Stimulated activated CD8-positive, alpha-beta memory T cell treated with anti-CD3 and anti-CD28 coated beads, Interleukin-4, amount 100 ng/mL, for 1 hour (primary cell): ENCODE measurements around the gene B3GALT6.
"Not testable (repeated sequence)": the region's sequence is repeated elsewhere in the genome, so short reads cannot be mapped to it uniquely, and the experiment has no call there.

Experiments
- DNase-seq, 2 donors: peaks; one replicate each; pipeline ENCODE4 v3.0.0-alpha.2; 2020; ENCODE audit warnings: low read depth in 2 of 2, low spot score in 1 of 2

The B3GALT6 gene

DNA sequence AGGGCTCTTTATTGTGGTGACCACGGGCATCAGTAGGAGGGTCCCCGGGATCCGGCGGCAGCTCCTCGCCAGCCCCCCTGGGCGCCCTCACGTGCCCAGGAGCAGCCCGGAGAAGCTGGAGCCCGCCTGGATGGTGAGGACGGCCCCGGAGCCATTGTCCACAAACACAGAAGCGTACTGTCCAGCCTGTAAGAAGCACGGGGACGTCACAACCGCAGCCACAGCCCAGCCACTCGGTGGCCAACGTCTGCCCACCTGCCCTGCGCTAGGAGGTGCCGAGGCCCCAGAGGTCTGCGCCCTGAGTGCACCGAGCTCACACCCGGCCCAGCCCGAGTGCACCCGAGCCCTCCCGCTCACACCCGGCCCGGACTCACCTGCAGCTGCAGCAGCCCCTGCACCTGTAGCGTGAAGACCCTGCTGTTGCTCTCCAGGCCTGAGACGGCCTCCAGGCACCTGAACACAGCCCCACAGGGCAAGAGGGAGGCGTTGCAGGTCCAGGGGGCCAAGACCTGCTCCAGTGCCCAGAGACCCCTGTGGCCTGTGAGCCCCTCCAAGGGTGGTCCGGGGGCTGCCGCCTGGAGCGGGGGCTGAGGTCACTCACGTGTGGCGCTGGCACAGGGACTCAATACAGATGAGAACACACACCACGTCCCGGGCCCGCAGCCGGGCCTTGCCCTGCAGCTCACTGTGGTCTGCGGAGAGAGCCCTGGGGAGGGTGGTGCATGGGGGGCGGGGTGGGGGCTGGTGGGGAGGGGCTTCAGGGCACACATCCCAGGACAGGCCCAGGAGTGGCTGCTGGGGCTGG lies 10.6 kb downstream of the B3GALT6 start:
- no peak for DNase-seq

DNA sequence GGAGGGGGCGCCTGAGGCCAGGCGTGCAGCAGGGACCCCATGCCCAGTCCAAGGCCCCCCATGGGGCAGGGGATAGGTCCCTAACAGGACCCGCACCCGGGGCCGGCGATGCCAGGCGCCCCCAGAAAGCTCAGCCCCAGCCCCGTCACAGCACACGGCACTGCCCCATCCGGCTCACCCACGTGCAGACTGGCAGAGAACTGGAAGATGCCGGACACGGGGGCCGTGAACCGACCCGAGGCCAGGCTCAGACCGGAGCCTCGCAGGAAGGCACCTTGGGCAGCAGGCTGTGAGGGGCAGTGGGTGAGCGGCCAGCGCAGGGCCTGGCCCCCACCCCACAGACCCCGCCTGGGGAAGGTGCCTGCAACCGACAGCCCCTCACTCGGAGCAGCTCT lies 11.2 kb downstream of the B3GALT6 start:
- DNase-seq = no peak

DNA sequence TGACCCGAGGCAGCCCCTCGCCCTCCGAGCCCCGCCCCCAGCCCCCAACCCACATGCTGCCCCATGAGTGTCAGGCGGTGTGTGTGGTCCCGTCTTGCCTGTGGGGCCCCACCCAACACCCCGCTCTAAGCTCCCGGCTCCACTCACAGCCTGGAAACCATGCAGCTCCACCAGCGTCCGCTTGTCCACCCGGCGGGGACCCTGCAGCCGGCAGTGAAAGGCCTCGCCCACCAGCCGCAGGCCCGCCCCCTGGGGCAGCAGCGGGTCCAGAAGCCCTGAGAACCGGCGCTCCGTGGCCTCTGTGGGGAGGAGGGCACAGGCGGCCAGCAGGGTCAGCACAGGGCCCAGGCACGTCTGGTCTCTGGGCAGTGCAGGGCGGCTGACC lies 11.8 kb downstream of the B3GALT6 start:
- DNase-seq = no peak

DNA sequence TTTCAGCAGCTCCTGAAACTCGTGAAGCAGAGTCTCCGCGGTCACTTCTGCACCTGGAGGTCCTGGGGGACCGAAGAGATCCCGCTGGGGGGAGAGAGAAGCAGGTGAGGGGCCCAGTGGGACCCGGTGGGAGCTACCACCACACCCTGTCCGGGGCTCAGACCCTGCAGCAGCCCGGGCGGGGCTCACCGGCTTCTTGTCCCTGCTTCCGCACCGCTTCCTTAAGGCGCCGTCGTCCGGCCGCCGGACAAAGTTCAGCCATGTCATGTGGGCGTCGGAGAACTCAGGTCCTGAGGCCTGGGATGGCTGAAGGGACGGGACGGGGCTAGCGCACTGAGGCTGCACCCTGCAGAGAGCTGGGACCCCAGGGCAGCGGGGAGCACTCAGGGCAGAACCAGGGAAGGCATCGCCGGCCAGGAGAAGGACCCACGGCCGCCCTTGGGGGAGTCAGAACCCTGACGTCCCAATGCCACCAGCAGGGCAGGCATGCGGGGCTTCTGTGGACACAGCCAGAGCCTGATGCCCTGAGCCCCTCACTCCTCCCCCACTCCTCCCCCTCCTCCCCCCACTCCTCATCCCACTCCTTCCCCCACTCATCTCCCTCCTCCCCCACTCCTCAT lies 12.3 kb downstream of the B3GALT6 start:
- no peak for DNase-seq

DNA sequence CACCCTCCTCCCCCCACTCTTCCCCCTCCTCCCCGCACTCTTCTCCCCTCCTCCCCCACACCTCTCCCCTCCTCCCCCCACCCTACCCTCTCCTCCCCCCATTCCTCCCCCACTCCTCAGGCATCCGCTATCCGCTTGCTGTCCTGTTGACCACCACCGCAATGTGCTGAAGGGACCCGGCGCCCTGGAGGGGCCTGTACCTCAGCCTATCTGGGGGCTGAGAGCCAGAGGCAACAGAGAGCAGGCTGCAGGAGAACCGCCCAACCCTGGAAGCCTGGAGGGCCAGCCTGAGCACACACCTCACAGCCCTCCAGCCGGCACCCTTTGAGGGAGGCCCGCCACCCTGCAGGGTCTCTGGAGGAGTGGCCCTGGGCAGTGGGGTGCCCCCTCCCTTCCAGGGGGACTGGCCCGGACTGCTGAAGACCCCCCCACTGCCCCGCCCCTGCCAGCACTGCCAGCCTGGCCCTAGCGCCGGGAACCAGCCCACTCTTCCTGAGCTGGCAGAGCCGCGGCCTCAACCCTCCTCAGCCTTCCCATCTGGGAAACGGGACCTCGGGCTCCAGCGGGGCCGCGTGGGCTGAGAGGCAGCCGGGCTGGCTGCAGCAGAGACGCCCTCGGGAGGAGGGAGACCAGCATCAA lies 13.3 kb downstream of the B3GALT6 start:
- no peak for DNase-seq

DNA sequence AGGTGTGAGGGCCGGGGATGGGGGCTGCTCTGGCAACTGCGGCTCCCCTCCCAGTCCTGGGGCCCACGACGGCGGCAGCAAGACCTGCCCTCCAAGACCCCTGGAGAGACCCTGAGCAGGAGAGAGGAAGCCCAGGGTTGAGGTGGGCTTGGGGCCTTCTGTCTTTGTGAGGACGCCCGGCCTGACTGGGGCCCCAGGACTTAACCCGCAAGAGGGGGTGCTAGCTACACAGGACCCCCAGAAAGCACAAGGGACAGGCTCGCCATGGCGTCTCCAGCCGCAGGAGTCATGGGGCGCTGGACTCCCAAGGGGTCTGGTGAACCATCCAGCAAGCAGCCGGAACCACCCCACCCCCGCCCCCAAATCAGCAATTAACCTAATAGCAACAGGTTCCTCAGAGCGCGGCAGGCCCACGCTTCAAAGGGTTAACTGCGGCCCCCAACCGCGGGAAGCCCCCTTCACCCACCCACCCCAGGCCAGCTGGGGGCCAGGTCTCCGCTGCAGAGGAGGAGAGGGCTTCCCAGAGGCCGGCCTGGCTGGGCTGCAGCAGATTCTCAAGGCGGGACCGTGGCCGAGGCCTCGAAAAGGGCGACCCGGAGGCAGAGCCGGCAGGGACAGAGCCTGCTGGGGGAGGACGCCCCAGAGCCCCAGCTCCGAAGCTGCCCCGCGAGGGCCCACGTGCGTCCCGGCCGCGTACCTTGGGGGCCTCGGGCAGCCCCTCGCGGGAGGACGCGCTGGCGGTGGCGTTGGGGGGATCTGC lies 14.0 kb downstream of the B3GALT6 start:
- DNase-seq = no peak

DNA sequence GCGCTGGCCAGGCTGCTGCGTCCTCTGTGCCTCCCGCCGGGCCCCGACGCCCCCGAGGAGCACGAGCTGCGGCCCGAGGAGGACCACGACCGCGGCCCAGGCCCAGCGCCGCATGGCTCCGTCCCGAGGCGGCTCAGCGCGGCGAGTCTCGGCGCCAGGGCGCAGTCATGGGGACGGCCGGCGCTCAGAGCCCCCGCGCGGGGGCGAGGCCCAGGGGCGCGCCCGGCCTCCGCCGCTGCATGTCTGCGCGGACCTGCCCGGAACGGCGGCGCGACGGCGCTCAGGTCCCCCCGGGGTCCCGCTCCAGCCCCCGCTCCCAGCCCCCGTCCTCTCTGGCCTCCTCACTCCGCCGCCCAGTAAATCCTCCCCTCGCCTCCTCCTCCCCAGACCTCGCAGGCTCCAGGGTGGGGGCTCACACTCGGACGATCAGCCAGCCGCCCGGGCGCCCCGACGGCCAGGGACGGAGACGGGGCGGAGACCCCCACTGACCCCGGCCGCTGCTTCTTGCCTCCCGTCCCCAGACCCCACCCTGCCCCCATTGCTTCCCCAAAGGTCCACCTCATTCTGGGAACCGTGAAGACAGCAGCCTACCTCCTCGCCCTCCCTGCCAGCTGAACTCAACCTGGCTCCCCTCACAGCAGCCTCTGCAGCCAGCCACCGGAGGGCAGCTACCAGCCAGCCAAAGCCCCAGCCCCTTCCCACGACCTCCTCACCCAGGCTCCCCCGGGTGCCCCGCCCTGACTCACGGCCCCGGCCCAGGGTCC lies 14.7 kb downstream of the B3GALT6 start, which contains the start of gene C1QTNF12:
Gene C1QTNF12 (minus strand): TSS at position 146 of the 764 bp plus-strand sequence. CDS start 32 bp downstream, at position 114.
- no peak for DNase-seq

DNA sequence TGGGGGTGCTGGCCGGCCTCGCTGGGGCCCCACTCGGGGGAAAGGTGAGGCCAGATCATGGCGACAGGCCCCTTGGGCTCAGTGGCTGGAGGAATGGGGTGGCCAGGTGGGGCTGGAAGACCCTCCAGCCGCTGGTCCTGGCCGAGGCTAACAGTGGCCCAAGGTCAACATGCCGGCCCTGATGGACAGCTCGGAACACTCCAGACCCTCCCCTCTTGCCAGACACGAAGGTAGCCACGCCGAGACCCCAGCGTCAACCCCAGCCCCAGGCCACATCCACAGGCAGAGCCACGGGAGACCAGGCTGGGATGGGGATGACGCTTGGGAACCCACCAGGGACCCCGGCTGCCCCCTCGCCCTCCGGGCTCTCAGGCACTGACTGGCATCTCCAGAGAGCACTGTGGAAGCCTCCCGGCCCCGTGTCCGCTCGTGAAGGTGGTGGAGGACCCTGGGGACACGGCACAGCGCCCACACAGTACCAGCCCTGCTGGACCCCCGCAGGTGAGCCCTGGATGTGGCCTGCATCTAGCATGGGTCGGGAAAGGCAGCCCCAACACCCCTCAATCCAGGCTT lies 15.4 kb downstream of the B3GALT6 start:
- DNase-seq = no peak

DNA sequence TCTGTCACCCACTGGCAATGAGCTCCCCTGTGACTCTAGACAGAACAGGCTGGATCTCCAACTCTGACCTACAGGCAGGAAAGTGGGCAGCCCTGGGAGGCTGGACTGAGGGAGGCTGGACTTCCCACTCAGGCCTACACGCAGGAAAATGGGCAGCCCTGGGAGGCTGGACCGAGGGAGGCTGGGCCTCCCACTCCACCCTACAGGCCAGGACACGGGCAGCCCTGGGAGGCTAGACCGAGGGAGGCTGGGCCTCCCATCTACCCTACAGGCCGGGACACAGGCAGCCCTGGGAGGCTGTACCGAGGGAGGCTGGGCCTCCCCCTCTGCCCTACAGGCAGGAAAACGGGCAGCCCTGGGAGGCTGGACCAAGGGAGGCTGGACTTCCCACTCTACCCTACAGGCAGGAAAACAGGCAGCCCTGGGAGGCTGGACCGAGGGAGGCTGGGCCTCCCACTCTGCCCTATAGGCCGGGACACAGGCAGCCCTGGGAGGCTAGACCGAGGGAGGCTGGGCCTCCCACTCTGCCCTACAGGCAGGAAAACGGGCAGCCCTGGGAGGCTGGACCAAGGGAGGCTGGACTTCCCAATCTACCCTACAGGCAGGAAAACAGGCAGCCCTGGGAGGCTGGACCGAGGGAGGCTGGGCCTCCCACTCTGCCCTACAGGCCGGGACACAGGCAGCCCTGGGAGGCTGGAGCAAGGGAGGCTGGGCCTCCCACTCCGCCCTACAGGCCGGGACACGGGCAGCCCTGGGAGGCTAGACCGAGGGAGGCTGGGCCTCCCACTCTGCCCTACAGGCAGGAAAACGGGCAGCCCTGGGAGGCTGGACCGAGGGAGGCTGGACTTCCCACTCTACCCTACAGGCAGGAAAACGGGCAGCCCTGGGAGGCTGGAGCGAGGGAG lies 16.2 kb downstream of the B3GALT6 start:
- DNase-seq = not testable (repeated sequence)

DNA sequence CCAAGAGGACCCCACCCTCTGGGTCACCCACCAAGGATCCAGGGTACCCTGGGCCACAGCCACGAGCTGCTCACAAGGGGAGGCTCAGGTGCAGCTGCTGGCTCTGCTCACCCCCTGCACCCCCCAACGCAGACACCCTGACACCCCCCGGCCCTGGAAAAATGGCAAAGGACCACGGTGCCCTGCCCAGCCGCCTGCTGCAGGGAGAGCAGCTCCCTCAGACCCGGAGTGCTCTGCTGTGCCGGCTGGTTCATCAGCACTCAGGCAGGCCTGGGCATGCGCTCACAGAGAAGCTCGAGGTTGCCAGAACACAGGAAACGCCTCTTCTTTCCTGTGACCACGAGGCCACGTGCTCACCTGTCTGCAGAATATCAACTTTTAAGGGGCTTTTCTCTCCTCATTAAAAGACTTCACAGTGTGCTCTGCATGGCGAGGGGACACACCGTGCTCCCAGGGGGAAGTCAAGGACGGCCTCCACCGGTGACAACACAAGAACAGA lies 18.8 kb downstream of the B3GALT6 start:
- peak in 1 of 2 donors; percentile 27 for DNase-seq

DNA sequence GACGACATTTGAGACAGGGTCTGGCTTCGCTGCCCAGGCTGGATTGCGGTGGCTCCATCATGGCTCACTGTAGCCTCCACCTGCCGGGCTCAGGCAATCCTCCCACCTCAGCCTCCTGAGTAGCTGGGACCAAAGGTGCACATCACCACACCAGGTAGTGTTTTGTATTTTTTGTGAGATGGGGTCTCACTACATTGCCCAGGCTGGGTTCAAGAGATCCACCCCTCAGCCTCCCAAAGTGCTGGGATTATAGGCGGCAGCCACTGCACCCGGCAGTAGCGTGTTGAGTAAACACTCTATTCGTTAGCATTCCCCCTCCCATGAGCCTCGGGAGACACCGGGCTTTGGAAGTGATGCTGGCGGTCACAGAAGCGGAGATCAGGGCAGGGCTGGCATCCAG lies 21.3 kb downstream of the B3GALT6 start:
- no peak for DNase-seq

DNA sequence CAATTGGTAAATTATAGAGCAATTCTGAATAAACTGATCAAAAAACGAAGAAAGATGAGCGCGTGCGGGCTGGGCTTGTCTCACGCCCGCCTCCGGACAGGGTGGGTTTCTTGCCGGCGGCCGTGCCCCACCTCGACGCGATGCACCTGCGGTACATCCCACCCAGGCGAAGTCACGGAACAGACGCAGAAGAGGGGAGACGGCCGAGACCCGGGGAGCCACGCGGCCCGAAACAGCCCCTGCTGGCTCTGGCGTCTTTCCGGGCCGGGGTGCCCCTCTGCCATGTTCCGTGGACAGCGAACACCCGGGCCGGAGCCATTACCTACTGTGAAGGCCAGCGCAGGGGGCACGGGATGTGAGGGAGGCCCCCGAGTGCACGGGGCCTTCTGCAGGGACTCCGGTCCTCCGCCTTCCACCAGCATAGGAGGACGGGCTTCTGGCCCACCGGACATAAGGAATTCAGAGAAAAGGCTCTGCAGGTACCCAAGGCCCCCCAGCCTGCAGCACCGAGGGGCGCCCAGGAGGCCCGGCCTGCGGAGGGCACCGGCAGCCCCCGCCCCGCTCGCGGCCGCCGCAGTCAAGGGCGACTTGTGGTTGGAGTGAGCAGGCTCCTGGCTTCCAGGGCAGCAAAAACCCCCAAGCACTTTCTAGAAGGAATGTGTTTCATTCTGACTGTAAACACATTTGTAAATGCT lies 22.1 kb downstream of the B3GALT6 start:
- no peak for DNase-seq

DNA sequence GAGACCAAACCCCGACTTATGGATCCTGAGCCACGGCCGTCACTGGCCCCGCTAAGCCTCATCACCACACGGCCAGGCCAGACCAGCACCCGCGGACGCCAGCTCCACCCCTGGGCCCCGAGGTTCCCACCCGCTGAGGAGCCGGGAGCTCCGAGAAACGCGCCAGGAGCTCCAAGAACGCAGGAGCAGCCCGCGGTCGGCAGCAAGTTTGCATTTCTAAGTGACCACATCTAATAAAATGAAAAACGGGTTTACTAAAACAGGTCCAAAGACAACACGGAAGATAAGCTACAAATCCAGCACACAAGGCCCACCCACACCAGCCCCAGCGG lies 22.6 kb downstream of the B3GALT6 start:
- DNase-seq = no peak

DNA sequence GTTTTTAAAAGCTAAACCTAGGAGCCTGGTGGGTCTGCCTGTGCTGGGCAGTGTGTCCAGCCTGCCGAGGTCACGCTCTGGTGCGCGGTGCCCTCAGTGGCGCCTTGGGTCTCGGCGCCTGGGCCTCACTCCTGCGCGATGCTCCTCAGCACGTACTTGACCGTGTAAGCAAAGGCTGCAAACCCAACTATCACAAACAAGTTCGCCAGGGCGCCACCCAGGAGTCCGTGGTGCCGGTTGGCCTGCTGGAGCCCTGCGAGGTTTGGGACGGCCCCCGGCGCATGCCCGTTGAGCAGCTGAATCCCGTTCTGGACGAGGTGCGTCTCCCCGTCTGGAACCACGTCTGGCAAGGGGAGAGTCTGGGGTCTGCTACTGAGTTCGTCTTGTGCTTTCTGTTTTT lies 23.0 kb downstream of the B3GALT6 start:
- DNase-seq = no peak

DNA sequence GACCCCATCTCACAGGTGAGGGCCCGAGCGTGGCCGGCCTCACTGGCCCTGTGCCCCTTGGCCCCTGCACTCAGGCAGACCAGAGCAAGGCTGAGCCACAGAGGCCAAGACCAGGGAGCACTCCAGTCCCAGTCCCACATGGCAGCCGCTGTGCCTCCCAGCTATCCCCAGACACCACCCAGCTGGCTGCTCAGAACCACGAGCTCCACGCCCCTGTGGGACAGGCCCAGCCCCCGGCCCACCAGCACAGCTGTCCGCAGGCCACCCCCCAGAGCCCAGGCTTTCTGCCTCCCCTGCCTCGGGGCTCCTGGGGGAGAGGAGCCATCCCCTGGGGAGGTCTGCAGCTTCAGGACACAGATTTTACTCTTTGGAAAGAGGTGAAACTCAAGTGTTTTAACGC lies 23.6 kb downstream of the B3GALT6 start:
- DNase-seq = no peak

DNA sequence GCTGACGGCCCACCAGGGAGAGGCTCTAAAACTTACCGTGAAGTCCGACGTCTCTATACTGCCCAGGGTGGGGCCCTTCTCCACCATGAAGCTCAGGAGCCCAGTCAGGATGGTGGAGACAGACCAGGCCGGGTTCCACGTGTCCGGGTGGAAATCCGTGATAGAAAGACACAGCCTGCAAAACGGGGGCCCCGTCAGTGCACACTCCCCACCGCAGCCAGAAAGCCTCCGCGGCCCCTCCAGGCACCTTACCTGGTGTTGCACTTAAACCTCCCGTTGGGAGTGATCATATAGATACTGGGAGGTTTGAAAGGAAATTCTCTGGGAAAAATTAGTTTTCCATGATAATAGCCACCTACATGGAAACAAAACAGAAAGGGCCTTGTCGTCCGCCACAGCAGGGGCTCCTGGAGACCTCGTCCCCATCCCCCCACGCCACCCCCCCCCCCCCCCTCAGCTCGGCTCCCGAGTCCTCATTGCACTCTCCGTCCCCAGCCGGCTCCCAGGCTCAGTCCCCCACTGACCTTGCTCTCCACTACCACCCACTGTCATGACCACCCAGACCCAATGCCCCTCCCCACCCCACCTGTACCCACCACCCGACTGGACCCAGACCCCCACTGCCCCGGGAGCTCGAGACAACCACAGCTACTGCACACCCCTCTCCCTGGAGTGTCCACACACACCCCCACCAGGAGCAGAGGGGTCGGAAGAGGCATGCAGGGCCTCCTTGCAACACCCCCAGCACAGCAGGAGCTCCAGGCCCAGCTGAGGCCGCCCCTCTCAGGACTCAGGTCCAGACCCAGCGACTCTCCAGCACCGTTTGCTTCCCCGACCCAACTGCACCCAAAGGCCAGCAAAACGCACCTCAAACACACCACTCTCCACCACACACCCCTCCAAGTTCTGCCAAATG lies 25.2 kb downstream of the B3GALT6 start:
- no peak for DNase-seq

DNA sequence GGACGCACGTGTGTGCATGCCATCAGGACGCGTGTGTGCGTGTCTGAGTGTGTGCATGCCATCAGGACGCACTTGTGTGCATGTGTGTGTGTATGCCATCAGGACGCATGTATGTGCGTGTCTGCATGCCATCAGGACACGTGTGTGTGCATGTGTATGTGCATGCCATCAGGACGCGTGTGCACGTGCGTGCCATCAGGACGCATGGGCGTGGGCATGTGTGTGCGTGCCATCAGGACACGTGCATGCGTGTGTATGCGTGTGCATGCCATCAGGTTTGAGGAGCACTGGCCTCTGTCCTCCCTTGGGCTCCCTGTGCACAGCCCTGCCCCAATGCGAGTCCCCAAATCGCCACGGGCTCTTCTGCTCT lies 27.1 kb downstream of the B3GALT6 start:
- no peak for DNase-seq

DNA sequence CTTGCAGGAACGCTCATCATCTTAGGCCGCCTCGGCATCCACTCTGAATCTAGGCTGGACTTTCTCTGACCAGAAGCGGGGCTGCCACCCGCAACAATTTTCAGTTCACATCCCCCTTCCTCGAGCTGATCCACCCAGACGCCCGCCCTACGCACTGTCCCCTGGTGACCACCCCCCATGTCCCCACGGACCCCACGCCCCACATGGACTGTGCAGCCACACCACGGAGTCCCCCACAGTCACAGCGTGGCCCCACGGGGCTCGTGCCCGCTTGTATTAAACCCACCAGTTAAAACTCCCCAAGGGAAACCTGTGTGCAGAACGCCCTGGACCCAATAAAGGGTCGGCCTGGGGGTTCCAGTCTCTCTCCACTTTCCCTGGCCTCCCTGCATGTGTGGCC lies 27.5 kb downstream of the B3GALT6 start:
- DNase-seq = no peak
